Fibroblast of villous mesenchyme (primary cell): ENCODE data around the gene RNH1. TPM values are rescaled to one million over a fixed set of nuclear protein-coding genes. Genes with fewer than 3 reads are reported as not detected.

Experiments used
- DNase-seq: peaks from one replicate; pipeline ENCODE4 v3.0.0-alpha.2; 2010; ENCODE audit warnings: low read depth
- H3K4me3 ChIP-seq: 2 replicates; pipeline ENCODE4 v1.5.1; 2011; ENCODE audit warnings: low read depth, mild to moderate bottlenecking, low read length
- total RNA-seq: library from RNA; depleted of rRNA; stranded (reverse); fragments of >200 nt; gene quantifications from 2 replicates; pipeline ENCODE4 v1.2.3, GENCODE V29; 2012
- TF ChIP-seq, protein P1 (sequence below): IDR thresholded peaks from 2 replicates; pipeline ENCODE4 v1.5.1; 2012; ENCODE audit warnings: low read depth, mild to moderate bottlenecking, low read length; ENCODE audit not compliant: insufficient read depth

The RNH1 gene
- total RNA-seq, 1 donor, result 259 TPM

DNA sequence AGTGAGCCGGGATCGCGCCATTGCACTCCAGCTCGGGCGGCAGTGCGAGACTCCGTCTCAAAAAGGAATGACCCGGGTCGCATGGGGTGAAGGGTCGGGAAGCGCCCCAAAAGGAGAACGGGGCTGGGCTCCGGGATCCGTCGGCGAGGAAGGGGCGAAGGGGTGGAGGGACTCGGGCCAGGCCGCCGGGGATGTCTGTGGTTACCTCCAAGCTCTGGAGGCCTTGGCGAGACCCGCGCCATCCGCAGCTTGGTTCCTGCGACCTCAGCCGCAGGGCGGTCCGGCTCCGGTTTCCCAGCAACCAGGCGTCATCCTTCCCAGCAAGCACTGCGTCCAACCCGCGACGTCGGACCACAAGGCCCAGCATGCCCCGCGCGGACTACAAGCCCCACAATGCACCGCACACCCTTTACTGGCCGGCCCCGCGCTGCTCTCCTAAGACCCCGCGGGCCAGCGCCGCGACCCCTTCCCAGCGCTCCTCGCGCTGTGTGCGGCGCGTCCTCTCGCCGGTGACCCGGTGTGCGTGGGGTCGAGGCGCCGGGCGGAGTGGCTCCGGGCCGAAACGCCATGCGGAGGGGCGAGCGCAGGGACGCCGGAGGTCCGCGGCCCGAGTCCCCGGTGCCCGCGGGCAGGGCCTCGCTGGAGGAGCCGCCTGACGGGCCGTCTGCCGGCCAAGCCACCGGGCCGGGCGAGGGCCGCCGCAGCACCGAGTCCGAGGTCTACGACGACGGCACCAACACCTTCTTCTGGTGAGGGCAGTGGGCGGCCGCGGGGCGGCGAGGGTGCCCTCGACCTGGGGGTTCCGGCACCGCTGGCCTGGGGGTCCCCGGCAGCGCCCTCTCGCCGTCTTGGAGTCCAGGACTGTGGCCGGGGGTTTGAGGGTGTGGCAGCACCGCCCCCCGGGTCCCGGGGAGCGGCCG is 56.9 kb downstream of the RNH1 start, which contains the start of gene PTDSS2:
TSS of gene PTDSS2 (plus strand) at position 391 of the 920 bp plus-strand sequence. CDS start at position 568, 177 bp downstream.
- TF ChIP-seq, protein P1, sequence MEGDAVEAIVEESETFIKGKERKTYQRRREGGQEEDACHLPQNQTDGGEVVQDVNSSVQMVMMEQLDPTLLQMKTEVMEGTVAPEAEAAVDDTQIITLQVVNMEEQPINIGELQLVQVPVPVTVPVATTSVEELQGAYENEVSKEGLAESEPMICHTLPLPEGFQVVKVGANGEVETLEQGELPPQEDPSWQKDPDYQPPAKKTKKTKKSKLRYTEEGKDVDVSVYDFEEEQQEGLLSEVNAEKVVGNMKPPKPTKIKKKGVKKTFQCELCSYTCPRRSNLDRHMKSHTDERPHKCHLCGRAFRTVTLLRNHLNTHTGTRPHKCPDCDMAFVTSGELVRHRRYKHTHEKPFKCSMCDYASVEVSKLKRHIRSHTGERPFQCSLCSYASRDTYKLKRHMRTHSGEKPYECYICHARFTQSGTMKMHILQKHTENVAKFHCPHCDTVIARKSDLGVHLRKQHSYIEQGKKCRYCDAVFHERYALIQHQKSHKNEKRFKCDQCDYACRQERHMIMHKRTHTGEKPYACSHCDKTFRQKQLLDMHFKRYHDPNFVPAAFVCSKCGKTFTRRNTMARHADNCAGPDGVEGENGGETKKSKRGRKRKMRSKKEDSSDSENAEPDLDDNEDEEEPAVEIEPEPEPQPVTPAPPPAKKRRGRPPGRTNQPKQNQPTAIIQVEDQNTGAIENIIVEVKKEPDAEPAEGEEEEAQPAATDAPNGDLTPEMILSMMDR, result no peak
- peak; percentile 97 for DNase-seq
- H3K4me3 ChIP-seq, result peak within 1 kb of the TSS; percentile 82

DNA sequence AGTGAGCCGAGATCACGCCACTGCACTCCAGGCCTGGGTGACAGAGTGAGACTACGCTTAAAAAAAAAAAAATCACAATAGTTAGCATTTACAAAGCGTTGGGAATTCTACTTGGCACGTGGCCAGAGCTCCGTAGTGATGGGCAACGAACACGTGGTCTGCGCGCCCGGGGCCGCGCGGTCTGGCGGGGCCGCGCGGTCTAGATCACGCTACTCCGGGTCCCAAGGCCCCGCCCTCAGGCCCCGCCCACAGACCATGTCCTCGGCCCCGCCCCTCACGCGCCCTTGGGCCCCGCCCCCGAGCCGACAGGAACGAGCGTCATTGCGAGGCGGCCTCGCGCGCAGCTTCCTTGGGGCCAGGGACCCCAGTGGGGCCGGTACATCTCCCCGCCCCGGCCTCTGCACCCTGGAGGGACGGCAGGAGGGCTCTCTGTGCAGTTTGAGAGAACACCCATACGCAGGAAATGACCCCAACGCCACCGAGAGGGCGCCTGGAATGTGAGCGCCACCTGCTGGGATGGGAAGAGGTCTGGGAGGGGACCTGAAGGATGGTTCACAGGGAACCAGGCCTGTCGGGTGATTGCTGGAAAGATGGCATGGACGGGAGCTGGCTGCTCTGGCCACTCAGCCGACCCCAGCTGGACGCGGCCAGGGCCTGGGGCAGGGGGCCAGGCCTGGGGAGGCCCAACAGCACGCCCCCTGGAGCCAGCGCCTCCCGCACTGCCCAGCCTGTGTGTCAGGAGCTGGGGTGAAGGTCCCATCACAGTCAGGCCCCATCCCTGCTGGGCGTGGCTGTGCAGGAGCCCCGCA is 58.9 kb downstream of the RNH1 start:
- peak; percentile 92 for DNase-seq
- peak overlapping the region; percentile 69 for H3K4me3 ChIP-seq
- TF ChIP-seq, protein P1, result peak; percentile 78

DNA sequence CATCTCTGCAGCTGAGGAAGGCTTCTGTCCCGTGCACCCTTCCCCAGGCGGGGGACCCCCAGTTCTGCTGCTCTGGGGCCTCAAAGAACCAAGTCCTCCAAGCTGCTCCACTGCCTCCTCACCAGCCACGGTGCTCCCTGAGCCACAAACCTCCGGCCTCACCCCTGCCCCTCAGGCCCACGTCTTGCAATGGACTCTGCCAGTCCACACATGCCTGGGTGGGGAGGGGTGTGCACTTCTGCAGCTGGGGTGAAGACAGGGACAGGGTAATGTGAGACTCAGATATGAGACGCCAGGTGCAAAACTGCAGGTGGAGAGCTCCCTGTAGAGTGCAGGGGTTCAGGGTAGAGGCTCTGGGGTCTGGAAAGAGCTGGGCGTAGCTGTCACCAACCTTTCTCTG is 60.2 kb downstream of the RNH1 start:
- no peak for DNase-seq
- H3K4me3 ChIP-seq, result no peak overlapping the region
- TF ChIP-seq, protein P1, result no peak

DNA sequence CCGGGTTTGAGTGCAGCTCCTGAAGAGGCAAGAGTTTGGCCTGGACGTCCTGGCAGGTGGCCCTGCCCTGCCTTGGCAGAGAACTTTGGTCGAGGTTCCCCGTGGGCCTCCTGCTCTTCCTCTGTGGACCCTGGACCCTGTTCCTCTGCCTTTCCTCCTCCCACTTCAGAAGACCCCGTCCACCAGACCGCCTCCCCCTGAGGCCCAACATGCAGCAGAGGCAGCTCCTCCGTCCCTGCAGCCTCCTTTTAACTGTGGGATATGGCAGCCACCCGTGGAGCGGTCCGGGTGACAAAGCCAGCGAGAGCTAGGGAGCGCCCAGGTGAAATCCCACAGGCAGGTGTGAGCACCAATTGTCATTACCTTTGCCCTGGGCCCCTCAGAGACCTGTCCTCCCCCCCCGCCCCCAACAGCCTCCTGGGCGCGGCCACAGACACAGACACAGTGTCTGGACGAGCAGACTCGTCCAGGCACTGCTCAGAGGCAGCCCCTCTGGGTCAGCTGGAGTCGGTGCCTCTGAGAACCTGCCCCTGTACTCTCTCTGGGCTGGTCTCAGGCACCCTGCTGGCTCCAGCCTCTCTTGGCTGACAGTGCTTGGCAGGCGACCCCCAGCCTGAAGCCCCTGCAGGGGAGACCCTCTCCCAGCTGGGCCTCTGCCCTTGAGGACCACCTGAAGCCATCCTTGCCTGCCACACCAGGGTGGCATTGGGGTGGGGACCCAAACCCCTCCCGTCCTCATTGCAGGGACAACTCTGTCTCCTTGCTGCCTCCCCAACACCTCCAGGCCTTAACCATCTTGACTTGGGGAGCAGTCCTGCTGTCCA is 61.1 kb downstream of the RNH1 start:
- DNase-seq, result no peak
- no peak overlapping the region for H3K4me3 ChIP-seq
- TF ChIP-seq, protein P1, result no peak

Other genes with a start within 250 kb of the RNH1 start
- not detected in 2 replicates for gene NLRP6, start 228.8 kb downstream of the RNH1 start, total RNA-seq
- 7.8 and 10.6 TPM in 2 replicates for gene PGGHG, start 218.1 kb downstream of the RNH1 start, total RNA-seq
- gene IFITM5, start 207.7 kb downstream of the RNH1 start, total RNA-seq, result not detected in 2 replicates
- 38.4 and 107 TPM in 2 replicates for gene IFITM2, start 199.4 kb downstream of the RNH1 start, total RNA-seq
- gene IFITM1, start 193.2 kb downstream of the RNH1 start, total RNA-seq, result 76.4 and 117 TPM in 2 replicates
- gene IFITM3, start 186.4 kb downstream of the RNH1 start, total RNA-seq, result 83.3 and 94.1 TPM in 2 replicates
- gene B4GALNT4, start 137.7 kb downstream of the RNH1 start, total RNA-seq, result 0.43 and 1.3 TPM in 2 replicates
- gene PKP3, start 113.0 kb downstream of the RNH1 start, total RNA-seq, result 2.2 and 2.6 TPM in 2 replicates
- gene SIGIRR, start 92.2 kb downstream of the RNH1 start, total RNA-seq, result 10.8 and 14.5 TPM in 2 replicates
- not detected in 2 replicates for gene ANO9, start 65.2 kb downstream of the RNH1 start, total RNA-seq
- gene PTDSS2, start 57.0 kb downstream of the RNH1 start, total RNA-seq, result 31.5 and 34.8 TPM in 2 replicates
- 36.7 and 47.0 TPM in 2 replicates for gene HRAS, start 28.3 kb upstream of the RNH1 start, total RNA-seq
- 0.43 and 0.64 TPM in 2 replicates for gene LRRC56, start 30.3 kb upstream of the RNH1 start, total RNA-seq
- gene LMNTD2, start 53.5 kb upstream of the RNH1 start, total RNA-seq, result 1.6 and 2.2 TPM in 2 replicates
- gene RASSF7, start 53.7 kb upstream of the RNH1 start, total RNA-seq, result 14.2 and 15.5 TPM in 2 replicates
- gene PHRF1, start 69.2 kb upstream of the RNH1 start, total RNA-seq, result 29.4 and 38.7 TPM in 2 replicates
- gene IRF7, start 108.7 kb upstream of the RNH1 start, total RNA-seq, result 7.7 and 8.2 TPM in 2 replicates
- not detected in 2 replicates for gene CDHR5, start 117.7 kb upstream of the RNH1 start, total RNA-seq
- not detected in 2 replicates for gene SCT, start 119.9 kb upstream of the RNH1 start, total RNA-seq
- not detected in 2 replicates for gene DRD4, start 130.0 kb upstream of the RNH1 start, total RNA-seq
- gene DEAF1, start 188.0 kb upstream of the RNH1 start, total RNA-seq, result 33.7 and 33.8 TPM in 2 replicates
- 13.0 and 16.8 TPM in 2 replicates for gene TMEM80, start 188.6 kb upstream of the RNH1 start, total RNA-seq
- gene EPS8L2, start 199.0 kb upstream of the RNH1 start, total RNA-seq, result 42.5 and 55.3 TPM in 2 replicates
- gene TALDO1, start 240.2 kb upstream of the RNH1 start, total RNA-seq, result 142 and 148 TPM in 2 replicates